Measurements from ENCODE around the gene CCDC141.

Gene CCDC141

DNA sequence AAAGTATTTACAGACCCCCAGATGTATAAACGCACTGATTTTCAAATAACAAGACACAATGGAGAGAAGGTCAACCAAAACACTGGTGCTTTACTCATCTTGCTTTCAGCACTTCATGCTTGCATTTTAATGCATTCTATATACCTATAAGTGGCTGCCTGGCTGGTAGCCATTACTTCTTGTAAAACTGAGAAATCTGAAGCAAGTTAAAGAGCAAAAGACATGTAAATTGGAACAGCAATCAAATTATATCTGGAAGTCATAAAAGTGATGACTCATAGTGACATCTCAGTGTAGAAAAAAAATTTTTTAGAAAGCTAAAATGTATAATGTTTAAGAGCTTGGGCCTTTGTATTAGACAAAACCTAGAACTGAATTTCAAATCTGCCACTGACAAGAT is 106.2 kb downstream of the CCDC141 start:
- H3K9me3 ChIP-seq (ENCODE audit: control insufficient read depth, low read length): no peaks in the 10 kb centered on the region
- no peaks in the 10 kb centered on the region for H3K36me3 ChIP-seq (ENCODE audit: control insufficient read depth, insufficient read depth, low read length)
- WGBS, 2 experiments (ENCODE audit: insufficient coverage in 2 of 2): 100% methylated on average over 1 of the region's 1 CpG; no CpG with 5 or more reads in 1 of the 2 experiments
- no peak overlapping the region for H3K4me3 ChIP-seq (ENCODE audit: extremely low read depth, insufficient read depth, low read length, poor library complexity, severe bottlenecking)
- H3K27ac ChIP-seq (ENCODE audit: low read depth, low read length, severe bottlenecking): no peak overlapping the region
- no peaks in the 10 kb centered on the region for H3K4me1 ChIP-seq (ENCODE audit: control insufficient read depth, insufficient read depth, low read length, poor library complexity, severe bottlenecking)

DNA sequence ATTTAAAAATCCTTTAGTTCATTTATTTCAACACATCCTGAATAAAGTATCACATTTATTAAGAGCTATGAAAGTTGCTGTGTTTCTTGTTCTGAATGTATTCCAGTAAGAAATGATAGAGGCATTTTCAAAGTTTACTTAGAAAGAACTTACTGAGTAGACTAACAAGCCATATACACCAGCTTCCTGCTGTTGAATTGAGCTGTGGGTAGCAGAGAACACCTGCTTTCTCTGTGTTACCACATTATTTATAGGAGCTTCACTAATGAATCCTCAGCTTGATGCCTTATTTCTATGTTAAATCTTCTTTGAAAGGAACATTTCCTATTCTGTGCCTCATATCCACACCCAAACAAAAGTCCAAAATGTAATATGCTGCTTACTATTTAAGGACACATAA is 115.4 kb downstream of the CCDC141 start:
- H3K9me3 ChIP-seq (ENCODE audit: control insufficient read depth, low read length): no peaks in the 10 kb centered on the region
- H3K4me3 ChIP-seq (ENCODE audit: extremely low read depth, insufficient read depth, low read length, poor library complexity, severe bottlenecking): no peak overlapping the region
- H3K36me3 ChIP-seq (ENCODE audit: control insufficient read depth, insufficient read depth, low read length): no peaks in the 10 kb centered on the region
- no peaks in the 10 kb centered on the region for H3K4me1 ChIP-seq (ENCODE audit: control insufficient read depth, insufficient read depth, low read length, poor library complexity, severe bottlenecking)
- no peak overlapping the region for H3K27ac ChIP-seq (ENCODE audit: low read depth, low read length, severe bottlenecking)

DNA sequence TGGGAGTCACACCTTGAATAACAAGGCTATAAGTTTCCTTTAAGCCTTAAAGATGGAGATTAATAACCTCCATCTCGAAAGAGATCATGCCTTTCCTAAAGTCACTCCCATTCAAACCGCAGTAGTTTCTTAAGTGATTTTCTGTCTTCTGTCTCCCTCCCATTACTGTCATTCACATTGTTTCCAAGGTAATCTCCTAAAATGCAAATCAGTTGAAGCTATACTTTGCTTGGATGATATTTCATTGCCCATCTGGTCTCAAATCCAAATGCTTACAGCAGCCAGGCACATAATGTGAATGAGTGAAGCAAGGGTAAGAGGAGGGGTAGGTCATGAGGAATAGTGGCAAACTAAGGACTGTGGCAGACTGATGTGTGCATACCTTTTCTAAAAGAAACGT is 116.4 kb downstream of the CCDC141 start:
- H3K4me3 ChIP-seq (ENCODE audit: extremely low read depth, insufficient read depth, low read length, poor library complexity, severe bottlenecking): no peak overlapping the region
- H3K36me3 ChIP-seq (ENCODE audit: control insufficient read depth, insufficient read depth, low read length): no peaks in the 10 kb centered on the region
- no peak overlapping the region for H3K27ac ChIP-seq (ENCODE audit: low read depth, low read length, severe bottlenecking)
- 88 to 93% methylated on average over 2 of the region's 3 CpGs for WGBS, 2 experiments (ENCODE audit: insufficient coverage in 2 of 2)
- no peaks in the 10 kb centered on the region for H3K4me1 ChIP-seq (ENCODE audit: control insufficient read depth, insufficient read depth, low read length, poor library complexity, severe bottlenecking)
- H3K9me3 ChIP-seq (ENCODE audit: control insufficient read depth, low read length): no peaks in the 10 kb centered on the region

DNA sequence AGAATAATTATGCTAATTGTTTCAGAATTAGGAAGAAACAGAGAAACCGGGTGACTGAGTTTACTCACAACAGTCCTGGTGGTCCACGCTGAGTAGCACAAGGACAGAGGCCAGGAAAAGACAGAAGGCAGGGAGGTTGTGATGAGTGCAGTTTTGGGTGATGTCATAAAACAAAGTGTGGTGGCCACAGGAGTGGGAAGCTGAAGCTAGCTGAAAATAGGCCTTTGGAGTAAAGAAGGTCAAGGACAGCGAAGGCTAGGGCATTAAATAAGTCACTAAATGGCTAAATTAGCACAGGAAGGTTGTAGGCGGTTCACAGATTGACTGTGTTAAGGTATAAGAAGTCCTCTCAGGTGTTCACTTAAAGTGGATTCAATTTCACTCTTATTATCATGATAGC is 121.9 kb downstream of the CCDC141 start:
- H3K4me3 ChIP-seq (ENCODE audit: extremely low read depth, insufficient read depth, low read length, poor library complexity, severe bottlenecking): no peak overlapping the region
- 72 to 90% methylated on average over 2 to 3 of the region's 4 CpGs for WGBS, 2 experiments (ENCODE audit: insufficient coverage in 2 of 2)
- no peaks in the 10 kb centered on the region for H3K36me3 ChIP-seq (ENCODE audit: control insufficient read depth, insufficient read depth, low read length)
- H3K4me1 ChIP-seq (ENCODE audit: control insufficient read depth, insufficient read depth, low read length, poor library complexity, severe bottlenecking): no peaks in the 10 kb centered on the region
- no peak overlapping the region for H3K27ac ChIP-seq (ENCODE audit: low read depth, low read length, severe bottlenecking)
- H3K9me3 ChIP-seq (ENCODE audit: control insufficient read depth, low read length): no peaks in the 10 kb centered on the region

DNA sequence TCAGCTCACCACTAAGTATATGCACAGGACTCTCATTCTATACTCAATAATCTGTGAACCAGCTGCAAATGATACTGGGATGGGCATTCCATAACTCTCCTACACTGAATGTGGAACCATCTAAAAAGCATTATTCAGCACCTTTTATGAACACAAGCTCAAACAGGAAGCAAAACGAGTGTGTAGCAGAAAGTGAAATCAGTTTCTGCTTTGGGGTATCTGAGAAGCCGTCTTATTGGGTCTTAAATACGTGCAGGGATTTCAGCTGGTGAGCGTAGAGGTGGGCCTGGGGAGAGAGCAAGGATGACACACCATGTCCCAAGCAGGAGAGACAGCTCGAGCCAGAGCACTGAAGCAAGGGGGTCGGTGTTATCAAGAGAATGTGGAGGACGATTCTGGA is 122.8 kb downstream of the CCDC141 start:
- Histone ChIP-seq H3K27ac (ENCODE audit: low read depth, low read length, severe bottlenecking) (no peak overlapping the region), H3K36me3 (ENCODE audit: control insufficient read depth, insufficient read depth, low read length) (no peaks in the 10 kb centered on the region), H3K4me3 (ENCODE audit: extremely low read depth, insufficient read depth, low read length, poor library complexity, severe bottlenecking) (no peak overlapping the region), H3K4me1 (ENCODE audit: control insufficient read depth, insufficient read depth, low read length, poor library complexity, severe bottlenecking) (no peaks in the 10 kb centered on the region), H3K9me3 (ENCODE audit: control insufficient read depth, low read length) (no peaks in the 10 kb centered on the region)
- WGBS, 2 experiments (ENCODE audit: insufficient coverage in 2 of 2): 89 to 91% methylated on average over 6 to 7 of the region's 7 CpGs

DNA sequence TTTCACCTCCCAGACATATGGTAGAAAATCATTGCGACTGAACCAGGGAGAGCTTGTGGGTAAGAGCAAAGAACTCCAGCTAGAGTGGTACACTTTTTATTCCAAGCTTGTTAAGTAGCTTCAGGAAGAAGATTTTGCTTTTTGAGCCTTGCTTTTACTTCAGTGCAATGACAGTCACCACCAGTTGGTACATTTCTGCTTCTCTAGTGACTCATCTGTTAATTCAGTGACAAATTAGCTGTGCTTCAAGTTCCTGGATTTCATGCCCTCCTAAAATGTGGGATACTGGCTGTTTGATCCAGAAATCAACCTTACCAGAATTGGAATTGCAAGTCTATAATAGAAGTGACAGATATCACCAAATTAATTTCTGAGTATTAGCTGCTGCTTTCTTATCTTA is 125.1 kb downstream of the CCDC141 start:
- Histone ChIP-seq H3K4me1 (ENCODE audit: control insufficient read depth, insufficient read depth, low read length, poor library complexity, severe bottlenecking) (no peaks in the 10 kb centered on the region), H3K36me3 (ENCODE audit: control insufficient read depth, insufficient read depth, low read length) (no peaks in the 10 kb centered on the region), H3K9me3 (ENCODE audit: control insufficient read depth, low read length) (no peaks in the 10 kb centered on the region), H3K27ac (ENCODE audit: low read depth, low read length, severe bottlenecking) (no peak overlapping the region), H3K4me3 (ENCODE audit: extremely low read depth, insufficient read depth, low read length, poor library complexity, severe bottlenecking) (no peak overlapping the region)
- WGBS, 2 experiments (ENCODE audit: insufficient coverage in 2 of 2): 92 to 100% methylated on average over 1 of the region's 1 CpG

DNA sequence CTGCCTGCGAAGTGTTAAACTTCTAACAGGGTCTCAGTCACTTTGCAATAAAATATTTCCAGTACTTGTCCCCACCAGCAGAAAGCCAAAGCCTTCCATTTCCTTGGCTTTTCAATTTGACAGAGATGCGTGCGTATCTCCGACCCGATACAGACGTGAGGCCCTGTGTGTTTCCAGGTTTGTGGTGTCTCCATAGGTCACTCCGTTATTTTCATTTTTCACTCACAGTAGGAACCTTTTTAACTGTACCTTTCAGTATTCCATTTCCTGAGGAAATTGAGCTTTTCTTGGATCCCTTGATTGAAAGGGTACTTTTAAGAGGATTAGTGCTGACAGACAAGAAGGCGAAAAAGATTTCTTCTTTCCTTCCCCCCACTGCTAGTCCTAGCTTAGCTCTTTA is 126.4 kb downstream of the CCDC141 start:
- no peak overlapping the region for H3K27ac ChIP-seq (ENCODE audit: low read depth, low read length, severe bottlenecking)
- H3K36me3 ChIP-seq (ENCODE audit: control insufficient read depth, insufficient read depth, low read length): no peaks in the 10 kb centered on the region

DNA sequence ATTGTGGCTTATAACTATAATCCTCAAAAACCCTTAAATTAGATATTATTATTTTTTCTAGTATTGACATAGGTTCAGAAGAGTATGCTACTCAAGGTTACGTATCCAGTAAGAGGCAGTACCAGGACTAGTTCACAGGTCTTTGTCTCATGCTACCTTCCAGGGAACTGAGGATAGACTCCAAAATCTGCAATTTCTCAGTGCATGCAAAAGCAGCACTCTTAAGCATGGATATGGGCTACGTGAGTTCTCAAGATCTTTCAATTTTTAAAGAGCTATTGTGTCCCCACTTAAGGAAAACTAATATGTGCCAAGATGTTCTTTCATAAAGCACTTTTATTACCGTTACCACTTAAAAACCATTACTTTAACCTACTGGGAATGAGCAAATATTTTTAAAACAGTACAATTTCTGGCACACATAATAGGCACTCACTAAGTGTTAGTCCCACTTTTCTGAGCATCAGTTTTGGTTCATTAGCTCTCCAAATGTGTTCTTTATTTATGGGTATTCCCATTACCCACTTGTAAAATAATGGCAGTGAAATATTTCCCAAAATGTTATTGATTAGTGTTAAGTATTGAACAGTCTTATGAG is 128.9 kb downstream of the CCDC141 start:
- Histone ChIP-seq H3K36me3 (ENCODE audit: control insufficient read depth, insufficient read depth, low read length) (no peaks in the 10 kb centered on the region), H3K27ac (ENCODE audit: low read depth, low read length, severe bottlenecking) (no peak overlapping the region), H3K4me3 (ENCODE audit: extremely low read depth, insufficient read depth, low read length, poor library complexity, severe bottlenecking) (no peak overlapping the region), H3K4me1 (ENCODE audit: control insufficient read depth, insufficient read depth, low read length, poor library complexity, severe bottlenecking) (no peaks in the 10 kb centered on the region), H3K9me3 (ENCODE audit: control insufficient read depth, low read length) (no peaks in the 10 kb centered on the region)
- 88 to 97% methylated on average over 2 to 3 of the region's 3 CpGs for WGBS, 2 experiments (ENCODE audit: insufficient coverage in 2 of 2)

More for the DNA sequence above, 126.4 kb downstream of the CCDC141 start:
- H3K4me1 ChIP-seq (ENCODE audit: control insufficient read depth, insufficient read depth, low read length, poor library complexity, severe bottlenecking): no peaks in the 10 kb centered on the region
- 93% methylated on average over 6 of the region's 8 CpGs for WGBS, 2 experiments (ENCODE audit: insufficient coverage in 2 of 2)
- no peaks in the 10 kb centered on the region for H3K9me3 ChIP-seq (ENCODE audit: control insufficient read depth, low read length)
- H3K4me3 ChIP-seq (ENCODE audit: extremely low read depth, insufficient read depth, low read length, poor library complexity, severe bottlenecking): no peak overlapping the region

DNA sequence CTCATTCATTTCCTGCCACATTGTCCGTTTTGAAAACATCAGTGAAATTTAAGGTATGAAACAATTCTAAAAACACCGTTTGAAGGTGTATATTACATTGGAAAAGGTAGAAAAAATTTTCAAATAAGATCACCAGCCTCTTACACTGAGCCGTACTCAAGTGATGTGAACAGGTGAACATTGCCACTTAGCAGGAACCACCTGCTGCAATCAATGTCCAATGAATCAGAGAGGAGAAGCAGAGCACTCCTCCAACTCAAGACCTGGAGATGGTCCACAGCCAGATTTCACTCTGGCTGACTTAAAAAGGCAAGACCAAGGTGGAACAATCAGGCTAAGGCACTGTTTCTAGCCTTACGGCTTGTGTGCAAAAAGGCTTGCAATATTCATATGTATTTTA is 132.4 kb downstream of the CCDC141 start:
- Histone ChIP-seq H3K36me3 (ENCODE audit: control insufficient read depth, insufficient read depth, low read length) (no peaks in the 10 kb centered on the region), H3K9me3 (ENCODE audit: control insufficient read depth, low read length) (no peaks in the 10 kb centered on the region), H3K4me1 (ENCODE audit: control insufficient read depth, insufficient read depth, low read length, poor library complexity, severe bottlenecking) (no peaks in the 10 kb centered on the region), H3K4me3 (ENCODE audit: extremely low read depth, insufficient read depth, low read length, poor library complexity, severe bottlenecking) (no peak overlapping the region), H3K27ac (ENCODE audit: low read depth, low read length, severe bottlenecking) (no peak overlapping the region)
- 100% methylated on average over 1 of the region's 4 CpGs for WGBS, 2 experiments (ENCODE audit: insufficient coverage in 2 of 2)

DNA sequence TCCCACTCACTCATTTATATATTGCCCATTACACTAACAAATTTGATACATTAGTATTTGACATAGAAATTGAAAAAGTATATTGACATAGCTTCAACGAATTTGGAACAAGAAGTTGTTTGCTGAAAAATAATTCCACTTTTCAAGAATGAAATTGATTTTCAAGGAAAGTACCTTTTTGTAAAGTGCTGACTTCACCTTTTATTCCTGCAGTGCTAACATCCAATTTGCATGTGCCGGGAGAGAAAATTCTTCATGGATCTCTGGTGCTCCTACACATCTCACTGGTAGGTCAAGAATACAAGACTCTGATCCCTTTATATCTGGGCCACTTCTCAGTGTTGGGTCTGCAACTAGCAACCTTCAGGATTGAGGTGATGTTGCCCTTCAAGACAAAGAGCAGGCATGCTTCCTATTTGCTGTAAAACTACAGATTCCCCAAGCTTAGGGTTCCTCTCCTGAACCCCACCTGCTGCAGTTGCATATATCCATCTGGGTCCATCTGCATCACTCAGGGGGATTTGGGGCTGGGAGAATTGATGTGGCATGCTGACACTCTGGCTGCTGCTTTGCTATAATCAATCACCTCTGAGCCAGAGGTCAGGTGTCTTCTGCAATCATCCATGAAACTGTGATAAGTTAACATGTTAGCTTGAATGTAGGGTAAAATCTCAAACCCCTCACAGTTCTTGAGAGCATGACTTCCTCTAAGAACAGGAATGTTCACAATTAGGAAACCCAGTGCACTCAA is 134.3 kb downstream of the CCDC141 start:
- H3K4me1 ChIP-seq (ENCODE audit: control insufficient read depth, insufficient read depth, low read length, poor library complexity, severe bottlenecking): no peaks in the 10 kb centered on the region
- WGBS, 2 experiments (ENCODE audit: insufficient coverage in 2 of 2): 71 to 100% methylated on average over 1 to 2 of the region's 2 CpGs
- H3K36me3 ChIP-seq (ENCODE audit: control insufficient read depth, insufficient read depth, low read length): no peaks in the 10 kb centered on the region

DNA sequence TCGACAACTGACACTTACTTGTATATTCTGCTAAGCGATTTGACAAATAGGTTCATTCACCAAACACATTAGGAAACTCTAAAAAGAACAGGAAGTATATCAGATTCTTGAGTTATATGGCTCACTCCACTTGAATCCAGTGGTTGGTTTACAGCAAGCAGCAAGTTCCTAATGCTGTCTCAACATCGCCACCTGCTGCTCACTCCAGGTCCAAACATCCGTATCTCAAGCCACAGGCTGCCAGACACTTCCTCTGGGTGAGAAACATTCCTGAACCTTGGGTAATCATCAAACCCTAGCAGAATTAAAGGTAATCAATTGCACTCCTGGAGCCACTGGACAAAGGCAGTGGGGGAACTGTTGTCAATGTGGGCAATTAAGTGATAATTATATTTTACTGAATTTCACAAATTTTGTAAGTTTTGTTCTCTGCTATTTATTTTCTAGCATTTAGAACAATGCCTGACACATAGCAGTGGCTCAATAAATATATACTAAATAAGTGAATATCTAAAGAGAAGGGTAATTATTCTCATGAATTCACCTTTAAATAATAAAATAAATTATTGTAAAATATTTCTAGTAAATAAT is 135.6 kb downstream of the CCDC141 start:
- H3K36me3 ChIP-seq (ENCODE audit: control insufficient read depth, insufficient read depth, low read length): no peaks in the 10 kb centered on the region

More for the DNA sequence above, 134.3 kb downstream of the CCDC141 start:
- H3K9me3 ChIP-seq (ENCODE audit: control insufficient read depth, low read length): no peaks in the 10 kb centered on the region
- no peak overlapping the region for H3K4me3 ChIP-seq (ENCODE audit: extremely low read depth, insufficient read depth, low read length, poor library complexity, severe bottlenecking)
- H3K27ac ChIP-seq (ENCODE audit: low read depth, low read length, severe bottlenecking): no peak overlapping the region

More for the DNA sequence above, 135.6 kb downstream of the CCDC141 start:
- Histone ChIP-seq H3K4me1 (ENCODE audit: control insufficient read depth, insufficient read depth, low read length, poor library complexity, severe bottlenecking) (peaks cover 4% of the 10 kb centered on the region), H3K27ac (ENCODE audit: low read depth, low read length, severe bottlenecking) (no peak overlapping the region), H3K4me3 (ENCODE audit: extremely low read depth, insufficient read depth, low read length, poor library complexity, severe bottlenecking) (no peak overlapping the region), H3K9me3 (ENCODE audit: control insufficient read depth, low read length) (no peaks in the 10 kb centered on the region)
- WGBS, 2 experiments (ENCODE audit: insufficient coverage in 2 of 2): 14% methylated on average over 3 of the region's 4 CpGs; no CpG with 5 or more reads in 1 of the 2 experiments

Measured in mesodermal cell (in vitro differentiated cells).